ENCODE results near the gene RASL11B.
"Not testable (repeated sequence)": the region's sequence is repeated elsewhere in the genome, so short reads cannot be mapped to it uniquely, and the experiment has no call there.

Gene RASL11B

GRCh38 chr4:52861879-52862616 is at the start of gene RASL11B:
RASL11B (plus strand) TSS chr4:52862317; CDS start chr4:52862508, 191 bp downstream.
- DNase-seq, result peak in 1 of 2 experiments; percentile 49

GRCh38 chr4:52813546-52813945 is 48.6 kb upstream of the RASL11B start:
- DNase-seq, result no peak

- DNase-seq, result no peak
These were observed 39.5 kb upstream of the RASL11B start for GRCh38 chr4:52822583-52822971.

- DNase-seq, result no peak
These were observed 39.0 kb upstream of the RASL11B start for GRCh38 chr4:52822972-52823701.

GRCh38 chr4:52823702-52824092 is 38.4 kb upstream of the RASL11B start:
- DNase-seq, result no peak

GRCh38 chr4:52824270-52824602 is 37.9 kb upstream of the RASL11B start:
- DNase-seq, result no peak

- DNase-seq, result no peak
These were observed 37.3 kb upstream of the RASL11B start for GRCh38 chr4:52824603-52825459.

- DNase-seq, result no peak
These were observed 36.5 kb upstream of the RASL11B start for GRCh38 chr4:52825460-52826090.

GRCh38 chr4:52833941-52834525 is 28.1 kb upstream of the RASL11B start:
- DNase-seq, result no peak

GRCh38 chr4:52834641-52835456 is 27.3 kb upstream of the RASL11B start:
- DNase-seq, result not testable (repeated sequence)

- DNase-seq, result no peak
These were observed 26.0 kb upstream of the RASL11B start for GRCh38 chr4:52836120-52836519.

- no peak for DNase-seq
These were observed 25.4 kb upstream of the RASL11B start for GRCh38 chr4:52836678-52837077.

GRCh38 chr4:52837716-52838558 is 24.2 kb upstream of the RASL11B start:
- no peak for DNase-seq

- no peak for DNase-seq
These were observed 23.2 kb upstream of the RASL11B start for GRCh38 chr4:52838729-52839586.

- DNase-seq, result no peak
These were observed 21.4 kb upstream of the RASL11B start for GRCh38 chr4:52840531-52841370.

GRCh38 chr4:52841682-52842456 is 20.2 kb upstream of the RASL11B start:
- no peak for DNase-seq

GRCh38 chr4:52842792-52843191 is 19.3 kb upstream of the RASL11B start:
- DNase-seq, result no peak

- DNase-seq, result no peak
These were observed 18.8 kb upstream of the RASL11B start for GRCh38 chr4:52843351-52843750.

Measured in cerebellar nuclear complex (tissue), 1 donor.